ENCODE data around the gene RGS12.

DNA sequence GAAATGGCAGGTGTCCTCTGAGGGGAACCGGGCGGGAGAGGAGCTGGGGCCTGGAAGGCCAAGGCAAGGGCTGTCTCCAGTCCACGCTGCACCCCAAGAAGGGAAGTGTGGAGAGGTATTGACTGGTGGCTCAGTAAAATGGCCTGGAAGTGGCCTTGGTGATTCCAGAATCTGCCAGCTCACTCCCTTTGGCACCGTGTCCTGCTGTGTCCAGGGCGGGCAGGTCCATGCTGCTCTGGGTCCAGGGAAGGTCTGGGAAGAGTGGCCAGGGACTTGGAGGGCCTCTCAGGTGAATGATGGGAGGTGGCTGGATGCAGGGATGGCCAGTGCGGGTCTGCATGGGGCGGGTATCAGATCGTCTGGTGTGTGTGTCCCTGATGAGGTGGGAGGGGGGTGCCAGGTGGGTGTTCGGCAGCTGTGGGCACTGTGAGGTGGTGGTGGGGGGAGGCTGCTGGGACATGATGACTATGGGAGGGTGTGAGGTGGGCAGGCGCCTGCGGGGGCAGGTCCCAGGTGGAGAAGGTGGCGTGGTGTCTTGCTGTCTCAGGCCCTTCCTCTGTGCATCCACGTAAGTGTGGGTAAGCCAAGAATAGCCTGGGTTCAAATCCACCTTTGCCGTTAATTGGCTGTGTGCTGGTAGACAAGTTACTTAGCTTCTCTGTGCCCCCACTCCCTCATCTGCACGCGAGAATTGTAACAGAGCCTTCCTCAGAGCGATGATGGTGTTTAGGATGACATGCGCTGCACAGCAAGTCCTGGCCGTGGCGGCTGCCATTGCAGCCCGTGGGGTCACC lies 17.7 kb downstream of the RGS12 start:
- TF ChIP-seq, protein P1, sequence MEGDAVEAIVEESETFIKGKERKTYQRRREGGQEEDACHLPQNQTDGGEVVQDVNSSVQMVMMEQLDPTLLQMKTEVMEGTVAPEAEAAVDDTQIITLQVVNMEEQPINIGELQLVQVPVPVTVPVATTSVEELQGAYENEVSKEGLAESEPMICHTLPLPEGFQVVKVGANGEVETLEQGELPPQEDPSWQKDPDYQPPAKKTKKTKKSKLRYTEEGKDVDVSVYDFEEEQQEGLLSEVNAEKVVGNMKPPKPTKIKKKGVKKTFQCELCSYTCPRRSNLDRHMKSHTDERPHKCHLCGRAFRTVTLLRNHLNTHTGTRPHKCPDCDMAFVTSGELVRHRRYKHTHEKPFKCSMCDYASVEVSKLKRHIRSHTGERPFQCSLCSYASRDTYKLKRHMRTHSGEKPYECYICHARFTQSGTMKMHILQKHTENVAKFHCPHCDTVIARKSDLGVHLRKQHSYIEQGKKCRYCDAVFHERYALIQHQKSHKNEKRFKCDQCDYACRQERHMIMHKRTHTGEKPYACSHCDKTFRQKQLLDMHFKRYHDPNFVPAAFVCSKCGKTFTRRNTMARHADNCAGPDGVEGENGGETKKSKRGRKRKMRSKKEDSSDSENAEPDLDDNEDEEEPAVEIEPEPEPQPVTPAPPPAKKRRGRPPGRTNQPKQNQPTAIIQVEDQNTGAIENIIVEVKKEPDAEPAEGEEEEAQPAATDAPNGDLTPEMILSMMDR (IDR thresholded peaks at IDR 0.05): no peak
- TF ChIP-seq POLR2A (IDR thresholded peaks at IDR 0.05): no peak

Measured in thyroid gland (tissue), 4 donors.